Measurements from ENCODE around the gene YWHAB. TPM values are rescaled to one million over a fixed set of nuclear protein-coding genes. Genes with fewer than 3 reads are reported as not detected.

YWHAB gene
- total RNA-seq, 4 donors from 2014 or later: 105 to 174 (median 125) TPM

DNA sequence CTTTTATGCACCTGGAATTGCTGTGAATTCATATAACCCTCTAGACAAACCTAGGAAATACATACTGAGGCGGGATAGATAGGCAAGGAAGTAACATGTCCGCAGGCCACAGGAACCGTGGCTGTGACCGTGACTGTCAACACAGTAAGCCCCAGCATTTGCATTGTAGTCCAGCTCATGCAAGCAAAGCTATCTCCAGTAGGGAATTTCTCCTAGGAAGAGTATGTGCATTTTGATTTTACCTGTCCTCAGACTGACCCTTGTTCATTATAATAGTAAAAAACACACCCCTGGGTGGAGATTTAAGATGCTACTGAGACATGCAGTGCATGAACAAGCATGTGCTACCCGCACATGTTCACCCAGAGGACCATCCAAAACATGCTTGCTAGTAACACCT, 44.7 kb upstream of the YWHAB start:
- H3K4me1 ChIP-seq: no peaks in the 10 kb centered on the region
- DNase-seq: no peak
- H3K27me3 ChIP-seq: no peaks in the 10 kb centered on the region
- no peaks in the 10 kb centered on the region for H3K36me3 ChIP-seq
- no peaks in the 10 kb centered on the region for H3K9me3 ChIP-seq
- no peak overlapping the region for H3K4me3 ChIP-seq
- H3K27ac ChIP-seq: no peak overlapping the region
- TF ChIP-seq, protein P1, sequence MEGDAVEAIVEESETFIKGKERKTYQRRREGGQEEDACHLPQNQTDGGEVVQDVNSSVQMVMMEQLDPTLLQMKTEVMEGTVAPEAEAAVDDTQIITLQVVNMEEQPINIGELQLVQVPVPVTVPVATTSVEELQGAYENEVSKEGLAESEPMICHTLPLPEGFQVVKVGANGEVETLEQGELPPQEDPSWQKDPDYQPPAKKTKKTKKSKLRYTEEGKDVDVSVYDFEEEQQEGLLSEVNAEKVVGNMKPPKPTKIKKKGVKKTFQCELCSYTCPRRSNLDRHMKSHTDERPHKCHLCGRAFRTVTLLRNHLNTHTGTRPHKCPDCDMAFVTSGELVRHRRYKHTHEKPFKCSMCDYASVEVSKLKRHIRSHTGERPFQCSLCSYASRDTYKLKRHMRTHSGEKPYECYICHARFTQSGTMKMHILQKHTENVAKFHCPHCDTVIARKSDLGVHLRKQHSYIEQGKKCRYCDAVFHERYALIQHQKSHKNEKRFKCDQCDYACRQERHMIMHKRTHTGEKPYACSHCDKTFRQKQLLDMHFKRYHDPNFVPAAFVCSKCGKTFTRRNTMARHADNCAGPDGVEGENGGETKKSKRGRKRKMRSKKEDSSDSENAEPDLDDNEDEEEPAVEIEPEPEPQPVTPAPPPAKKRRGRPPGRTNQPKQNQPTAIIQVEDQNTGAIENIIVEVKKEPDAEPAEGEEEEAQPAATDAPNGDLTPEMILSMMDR (IDR thresholded peaks at IDR 0.05): no peak
- no peak for TF ChIP-seq POLR2A (IDR thresholded peaks at IDR 0.05)

DNA sequence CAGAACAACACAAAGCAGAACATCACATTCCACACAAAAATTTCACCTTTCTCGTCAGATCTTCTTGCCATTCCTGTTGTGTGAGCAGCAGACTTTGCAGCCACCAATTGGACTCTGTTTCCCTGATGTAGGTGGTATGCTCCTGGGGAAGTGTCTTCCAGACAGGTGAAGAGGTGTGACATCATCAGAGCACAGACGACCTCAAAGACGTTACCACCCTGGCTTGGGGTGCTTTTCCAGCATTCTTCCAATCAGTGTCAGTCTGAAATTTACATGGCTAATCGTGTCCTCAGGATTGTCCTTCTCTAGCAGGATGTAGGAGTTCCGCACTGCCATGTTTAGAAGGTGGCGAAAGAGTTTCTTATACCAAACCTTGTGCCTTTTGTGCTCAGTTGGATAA, 43.5 kb upstream of the YWHAB start:
- H3K9me3 ChIP-seq: no peaks in the 10 kb centered on the region
- H3K36me3 ChIP-seq: no peaks in the 10 kb centered on the region
- DNase-seq: no peak
- no peak for TF ChIP-seq POLR2A (IDR thresholded peaks at IDR 0.05)
- TF ChIP-seq, protein P1 (IDR thresholded peaks at IDR 0.05): no peak
- H3K27me3 ChIP-seq: no peaks in the 10 kb centered on the region
- no peak overlapping the region for H3K27ac ChIP-seq
- no peak overlapping the region for H3K4me3 ChIP-seq
- no peaks in the 10 kb centered on the region for H3K4me1 ChIP-seq

DNA sequence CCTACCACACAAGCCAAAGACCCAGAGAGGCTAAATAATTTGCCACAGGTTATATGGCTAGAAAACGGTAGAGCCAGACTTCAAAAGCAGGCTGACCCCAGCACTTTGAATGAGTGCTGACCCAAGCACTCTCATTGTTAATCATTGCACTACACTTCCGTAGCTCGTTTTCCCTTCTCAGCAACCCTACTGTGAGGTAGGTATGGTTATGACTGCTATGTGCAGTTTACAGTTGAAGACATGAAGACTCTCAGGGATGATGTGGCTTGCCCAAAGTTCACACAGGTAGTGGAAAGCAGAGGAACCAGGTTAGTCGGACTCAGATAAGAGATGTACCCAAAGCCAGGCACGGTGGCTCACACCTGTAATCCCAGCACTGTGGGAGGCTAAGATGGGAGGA, 41.6 kb upstream of the YWHAB start:
- TF ChIP-seq POLR2A (IDR thresholded peaks at IDR 0.05): no peak
- TF ChIP-seq, protein P1 (IDR thresholded peaks at IDR 0.05): no peak
- Histone ChIP-seq H3K27ac (no peak overlapping the region), H3K4me3 (no peak overlapping the region), H3K4me1 (no peaks in the 10 kb centered on the region), H3K36me3 (no peaks in the 10 kb centered on the region), H3K9me3 (no peaks in the 10 kb centered on the region), H3K27me3 (no peaks in the 10 kb centered on the region)
- no peak for DNase-seq

- TF ChIP-seq, protein P1 (IDR thresholded peaks at IDR 0.05): no peak
- no peak for TF ChIP-seq POLR2A (IDR thresholded peaks at IDR 0.05)
Measured at GRCh38 chr20:44848254-44849015, 37.1 kb upstream of the YWHAB start.

GRCh38 chr20:44849703-44850102, 35.8 kb upstream of the YWHAB start:
- H3K4me1 ChIP-seq: peaks cover 0 to 6% (median 2%) of the 10 kb centered on the region in 4 donors
- no peak overlapping the region for H3K27ac ChIP-seq
- H3K9me3 ChIP-seq: no peaks in the 10 kb centered on the region
- no peak for DNase-seq
- H3K4me3 ChIP-seq: no peak overlapping the region
- TF ChIP-seq, protein P1 (IDR thresholded peaks at IDR 0.05): peak in 3 of 6 experiments; percentile 18 to 22 (median 22)
- no peak for TF ChIP-seq POLR2A (IDR thresholded peaks at IDR 0.05)
- H3K27me3 ChIP-seq: no peaks in the 10 kb centered on the region
- no peaks in the 10 kb centered on the region for H3K36me3 ChIP-seq

More at GRCh38 chr20:44848254-44849015, 37.1 kb upstream of the YWHAB start:
- Histone ChIP-seq H3K27me3 (no peaks in the 10 kb centered on the region), H3K4me3 (no peak overlapping the region), H3K27ac (no peak overlapping the region), H3K4me1 (peaks cover 0 to 6% (median 2%) of the 10 kb centered on the region in 4 donors), H3K36me3 (no peaks in the 10 kb centered on the region), H3K9me3 (no peaks in the 10 kb centered on the region)
- no peak for DNase-seq
